Adipocyte (in vitro differentiated cells): ENCODE measurements around the gene CACNA1A.

Experiments used
- DNase-seq: peaks from one replicate; pipeline ENCODE4 v3.0.0-alpha.2; 2015; ENCODE audit warnings: low read depth
- H3K27me3 ChIP-seq: replicated peaks from 2 replicates; pipeline ENCODE4 v1.7.0; 2013; ENCODE audit warnings: mild to moderate bottlenecking, low read length, moderate library complexity; ENCODE audit not compliant: control insufficient read depth, insufficient read depth
- H3K36me3 ChIP-seq: 2 replicates; pipeline ENCODE4 v1.7.0; 2013; ENCODE audit warnings: low read length, mild to moderate bottlenecking, moderate library complexity; ENCODE audit not compliant: control insufficient read depth, insufficient read depth, severe bottlenecking
- H3K4me1 ChIP-seq: 2 replicates; pipeline ENCODE4 v1.7.0; 2013; ENCODE audit warnings: mild to moderate bottlenecking, low read length, moderate library complexity; ENCODE audit not compliant: control insufficient read depth, insufficient read depth
- H3K4me3 ChIP-seq: 2 replicates; pipeline ENCODE4 v1.7.0; 2013; ENCODE audit warnings: mild to moderate bottlenecking, low read length, moderate library complexity
- H3K9ac ChIP-seq: 2 replicates; pipeline ENCODE4 v1.7.0; 2013; ENCODE audit warnings: mild to moderate bottlenecking, low read length, moderate library complexity
- H3K9me3 ChIP-seq: 2 replicates; pipeline ENCODE4 v1.7.0; 2013; ENCODE audit warnings: mild to moderate bottlenecking, low read length, moderate library complexity; ENCODE audit not compliant: control insufficient read depth

Gene CACNA1A

GRCh38 chr19:13286195-13286985, 219.9 kb downstream of the CACNA1A start:
- Histone ChIP-seq H3K9me3 (no peaks in the 10 kb centered on the region), H3K9ac (no peak overlapping the region), H3K4me3 (no peak overlapping the region), H3K4me1 (peaks cover 7% of the 10 kb centered on the region), H3K36me3 (no peaks in the 10 kb centered on the region), H3K27me3 (no peaks in the 10 kb centered on the region)
- no peak for DNase-seq

GRCh38 chr19:13284929-13285928, 221.1 kb downstream of the CACNA1A start:
- H3K36me3 ChIP-seq, result no peaks in the 10 kb centered on the region
- peaks cover 13% of the 10 kb centered on the region for H3K4me1 ChIP-seq
- no peaks in the 10 kb centered on the region for H3K9me3 ChIP-seq
- no peak overlapping the region for H3K4me3 ChIP-seq
- no peaks in the 10 kb centered on the region for H3K27me3 ChIP-seq
- H3K9ac ChIP-seq, result no peak overlapping the region
- no peak for DNase-seq

GRCh38 chr19:13283871-13284270, 222.4 kb downstream of the CACNA1A start:
- Histone ChIP-seq H3K9me3 (no peaks in the 10 kb centered on the region), H3K27me3 (no peaks in the 10 kb centered on the region), H3K4me1 (peaks cover 13% of the 10 kb centered on the region), H3K36me3 (no peaks in the 10 kb centered on the region), H3K9ac (no peak overlapping the region), H3K4me3 (no peak overlapping the region)
- no peak for DNase-seq

- no peak overlapping the region for H3K4me3 ChIP-seq
- no peak for DNase-seq
- H3K9ac ChIP-seq, result no peak overlapping the region
- H3K4me1 ChIP-seq, result peaks cover 13% of the 10 kb centered on the region
- H3K27me3 ChIP-seq, result no peaks in the 10 kb centered on the region
- H3K9me3 ChIP-seq, result no peaks in the 10 kb centered on the region
- H3K36me3 ChIP-seq, result no peaks in the 10 kb centered on the region
Observed at GRCh38 chr19:13282486-13283065, 223.7 kb downstream of the CACNA1A start.

- peak; percentile 13 for DNase-seq
- peaks cover 13% of the 10 kb centered on the region for H3K4me1 ChIP-seq
- no peaks in the 10 kb centered on the region for H3K9me3 ChIP-seq
- H3K27me3 ChIP-seq, result no peaks in the 10 kb centered on the region
- H3K9ac ChIP-seq, result no peak overlapping the region
- no peak overlapping the region for H3K4me3 ChIP-seq
- no peaks in the 10 kb centered on the region for H3K36me3 ChIP-seq
Observed at GRCh38 chr19:13281567-13282291, 224.6 kb downstream of the CACNA1A start.

- no peaks in the 10 kb centered on the region for H3K9me3 ChIP-seq
- no peak overlapping the region for H3K4me3 ChIP-seq
- peak; percentile 84 for DNase-seq
- H3K9ac ChIP-seq, result no peak overlapping the region
- H3K36me3 ChIP-seq, result no peaks in the 10 kb centered on the region
- no peaks in the 10 kb centered on the region for H3K27me3 ChIP-seq
- peaks cover 13% of the 10 kb centered on the region for H3K4me1 ChIP-seq
Observed at GRCh38 chr19:13277104-13277809, 229.0 kb downstream of the CACNA1A start.

- Histone ChIP-seq H3K9me3 (no peaks in the 10 kb centered on the region), H3K4me3 (no peak overlapping the region), H3K4me1 (no peaks in the 10 kb centered on the region), H3K9ac (no peak overlapping the region), H3K36me3 (no peaks in the 10 kb centered on the region), H3K27me3 (no peaks in the 10 kb centered on the region)
- DNase-seq, result no peak
Observed at GRCh38 chr19:13275016-13275722, 231.1 kb downstream of the CACNA1A start.

GRCh38 chr19:13270514-13271105, 235.7 kb downstream of the CACNA1A start:
- no peaks in the 10 kb centered on the region for H3K4me1 ChIP-seq
- H3K9me3 ChIP-seq, result no peaks in the 10 kb centered on the region
- H3K4me3 ChIP-seq, result no peak overlapping the region
- H3K36me3 ChIP-seq, result no peaks in the 10 kb centered on the region
- no peak overlapping the region for H3K9ac ChIP-seq
- H3K27me3 ChIP-seq, result no peaks in the 10 kb centered on the region
- DNase-seq, result no peak

GRCh38 chr19:13269348-13269747, 236.9 kb downstream of the CACNA1A start:
- no peaks in the 10 kb centered on the region for H3K9me3 ChIP-seq
- H3K4me3 ChIP-seq, result no peak overlapping the region
- no peaks in the 10 kb centered on the region for H3K4me1 ChIP-seq
- no peaks in the 10 kb centered on the region for H3K27me3 ChIP-seq
- no peak for DNase-seq
- no peaks in the 10 kb centered on the region for H3K36me3 ChIP-seq
- H3K9ac ChIP-seq, result no peak overlapping the region

GRCh38 chr19:13267889-13268288, 238.4 kb downstream of the CACNA1A start:
- no peaks in the 10 kb centered on the region for H3K9me3 ChIP-seq
- no peaks in the 10 kb centered on the region for H3K36me3 ChIP-seq
- no peak for DNase-seq
- H3K27me3 ChIP-seq, result no peaks in the 10 kb centered on the region
- H3K4me3 ChIP-seq, result no peak overlapping the region
- H3K4me1 ChIP-seq, result no peaks in the 10 kb centered on the region
- no peak overlapping the region for H3K9ac ChIP-seq
